SU-DHL-6 (cell line): ENCODE data around the gene NAA15.

Experiments
- H2AFZ ChIP-seq: fragments of 200-600 bp; sonication (generic); 2 replicates; pipeline ENCODE4 v1.6.1; 2014; ENCODE audit warnings: low read depth, mild to moderate bottlenecking, moderate library complexity, mixed read lengths, antibody characterized with exemption, low read length; ENCODE audit not compliant: severe bottlenecking
- H3F3A ChIP-seq: fragments of 200-600 bp; shearing (Covaris generic); 2 replicates; pipeline ENCODE4 v1.6.0; 2016; ENCODE audit warnings: antibody characterized with exemption, mild to moderate bottlenecking; ENCODE audit not compliant: insufficient read depth
- H3K27ac ChIP-seq: fragments of 200-600 bp; sonication (generic); 2 replicates; pipeline ENCODE4 v1.5.1; 2016; ENCODE audit warnings: low read depth, mild to moderate bottlenecking, low read length, moderate library complexity, mixed read lengths
- H3K27me3 ChIP-seq: fragments of 200-600 bp; sonication (generic), shearing (Covaris generic); 2 replicates; pipeline ENCODE4 v1.6.0; 2014; ENCODE audit warnings: mild to moderate bottlenecking, low read length
- H3K36me3 ChIP-seq: fragments of 200-600 bp; sonication (generic); 2 replicates; pipeline ENCODE4 v1.6.1; 2014; ENCODE audit warnings: mild to moderate bottlenecking, low read length, mixed read lengths
- H3K4me2 ChIP-seq: fragments of 300-600, 200-600 bp; shearing (Covaris generic), sonication (generic); 2 replicates; pipeline ENCODE4 v1.6.0; 2014; ENCODE audit warnings: low read length, low read depth, mild to moderate bottlenecking; ENCODE audit not compliant: poor library complexity, severe bottlenecking
- H3K4me3 ChIP-seq: fragments of 200-600 bp; sonication (generic); 2 replicates; pipeline ENCODE4 v1.5.1; 2014; ENCODE audit warnings: antibody characterized with exemption, low read length, mild to moderate bottlenecking, mixed read lengths; ENCODE audit not compliant: insufficient read depth, poor library complexity, severe bottlenecking
- H3K79me2 ChIP-seq: fragments of 200-600 bp; sonication (generic); 2 replicates; pipeline ENCODE4 v1.6.1; 2014; ENCODE audit warnings: mild to moderate bottlenecking, low read length, moderate library complexity; ENCODE audit not compliant: insufficient read depth
- H3K9ac ChIP-seq: fragments of 200-600 bp; sonication (generic); 2 replicates; pipeline ENCODE4 v1.7.0; 2014; ENCODE audit warnings: mild to moderate bottlenecking, low read length
- H3K9me2 ChIP-seq: fragments of 200-600 bp; sonication (generic); replicated peaks from 2 replicates; pipeline ENCODE4 v1.6.1; 2014; ENCODE audit warnings: low read length; ENCODE audit not compliant: insufficient read depth
- H3K9me3 ChIP-seq: fragments of 200-600 bp; sonication (generic); 2 replicates; pipeline ENCODE4 v1.6.1; 2014; ENCODE audit warnings: low read length, mixed read lengths; ENCODE audit not compliant: insufficient read depth
- H4K20me1 ChIP-seq: fragments of 200-600 bp; sonication (generic); 2 replicates; pipeline ENCODE4 v1.6.1; 2014; ENCODE audit warnings: low read depth, mild to moderate bottlenecking, antibody characterized with exemption, low read length, moderate library complexity, mixed read lengths
- CTCF ChIP-seq: fragments of 200-600 bp; sonication (generic); IDR thresholded peaks from one replicate; pipeline ENCODE4 v1.5.1; 2017; ENCODE audit warnings: antibody characterized with exemption, mild to moderate bottlenecking, low read length, moderate library complexity; ENCODE audit not compliant: insufficient read depth, poor library complexity, severe bottlenecking
- EZH2phosphoT487 ChIP-seq: fragments of 200-600 bp; sonication (generic), shearing (Covaris generic); conservative IDR thresholded peaks from 2 replicates; pipeline ENCODE4 v1.6.1; 2018; ENCODE audit warnings: mild to moderate bottlenecking, antibody characterized with exemption, low read length, moderate library complexity, mixed read lengths

Gene NAA15

GRCh38 chr4:139458543-139458942 is 157.2 kb downstream of the NAA15 start:
- Histone ChIP-seq H3K79me2 (peaks cover 66% of the 10 kb centered on the region), H2AFZ (no peak overlapping the region), H4K20me1 (no peaks in the 10 kb centered on the region), H3K4me3 (no peak overlapping the region), H3F3A (peaks cover 3% of the 10 kb centered on the region; the same call in 1 of the 2 replicates), H3K4me2 (no peak overlapping the region), H3K27ac (no peak overlapping the region), H3K27me3 (no peaks in the 10 kb centered on the region), H3K9me3 (no peaks in the 10 kb centered on the region), H3K36me3 (no peaks in the 10 kb centered on the region), H3K9ac (no peak overlapping the region), H3K9me2 (no peaks in the 10 kb centered on the region)
- TF ChIP-seq EZH2phosphoT487 (no peak), CTCF (no peak)

- Histone ChIP-seq H3K79me2 (peaks cover 70% of the 10 kb centered on the region), H3K9me2 (no peaks in the 10 kb centered on the region), H4K20me1 (no peaks in the 10 kb centered on the region), H3K9ac (no peak overlapping the region), H3K9me3 (no peaks in the 10 kb centered on the region), H3K4me3 (no peak overlapping the region), H3K36me3 (no peaks in the 10 kb centered on the region), H2AFZ (no peak overlapping the region), H3K27ac (no peak overlapping the region), H3K27me3 (no peaks in the 10 kb centered on the region), H3K4me2 (no peak overlapping the region), H3F3A (peaks cover 3% of the 10 kb centered on the region; the same call in 1 of the 2 replicates)
- TF ChIP-seq EZH2phosphoT487 (no peak), CTCF (no peak)
Observed at GRCh38 chr4:139458999-139459398, 157.7 kb downstream of the NAA15 start.

GRCh38 chr4:139460565-139460964 is 159.3 kb downstream of the NAA15 start:
- H3K27me3 ChIP-seq: no peaks in the 10 kb centered on the region
- TF ChIP-seq CTCF: no peak
- TF ChIP-seq EZH2phosphoT487: no peak
- H4K20me1 ChIP-seq: no peaks in the 10 kb centered on the region
- H3K4me2 ChIP-seq: no peak overlapping the region
- H2AFZ ChIP-seq: no peak overlapping the region
- H3K9me2 ChIP-seq: no peaks in the 10 kb centered on the region
- peaks cover 57% of the 10 kb centered on the region for H3K79me2 ChIP-seq
- no peak overlapping the region for H3K4me3 ChIP-seq
- H3K9ac ChIP-seq: no peak overlapping the region
- no peaks in the 10 kb centered on the region for H3K36me3 ChIP-seq
- no peak overlapping the region for H3K27ac ChIP-seq
- H3K9me3 ChIP-seq: no peaks in the 10 kb centered on the region
- peaks cover 3% of the 10 kb centered on the region; the same call in 1 of the 2 replicates for H3F3A ChIP-seq
